ENCODE results near the gene ITGB6. TPM values are rescaled to one million over a fixed set of nuclear protein-coding genes. Genes with fewer than 3 reads are reported as not detected.

Gene ITGB6
- total and polyA plus RNA-seq, 2 of the 8 experiments (the other 6 are each of a cell fraction or from before 2014, with no cell fraction given) = not detected

- CTCF ChIA-PET (ENCODE audit: partially characterized antibody) = interaction anchor here (1.3 to 5.3 kb wide), 2 partner anchors 10 to 15 kb away, joined by 4 to 23 read pairs; no protein-coding TSS in a partner anchor
These were observed 24.4 kb upstream of the ITGB6 start for GRCh38 chr2:160224507-160224906.

More at GRCh38 chr2:160224507-160224906, 24.4 kb upstream of the ITGB6 start:
- no peaks in the 10 kb centered on the region for H3K23me2 ChIP-seq (ENCODE audit: low read depth, low read length)
- DNase-seq (ENCODE audit: low read depth in 1 of 2, low spot score in 2 of 2) (no peak), FAIRE-seq (no peak)
- no peak overlapping the region for H3K23ac ChIP-seq (ENCODE audit: insufficient read length)
- H3K79me2 ChIP-seq (ENCODE audit: control insufficient read depth in 1 of 2, insufficient read depth in 2 of 2, low read length in 2 of 2) = no peaks in the 10 kb centered on the region
- H2BK12ac ChIP-seq (ENCODE audit: low read depth, low read length) = no peak overlapping the region
- no peak overlapping the region for H4K5ac ChIP-seq (ENCODE audit: insufficient read length, low read depth, low read length)
- H2BK20ac ChIP-seq (ENCODE audit: low read length) = no peak overlapping the region
- H4K20me1 ChIP-seq (replicated peaks in 1 of 2; ENCODE audit: control insufficient read depth in 1 of 2, insufficient read depth in 2 of 2, low read length in 2 of 2) = no peaks in the 10 kb centered on the region
- no peak overlapping the region for H4K8ac ChIP-seq (ENCODE audit: extremely low read depth, insufficient read depth, low read length)
- H2AK5ac ChIP-seq (ENCODE audit: low read depth, low read length) = no peak overlapping the region
- H3K9me3 ChIP-seq (ENCODE audit: insufficient read depth in 2 of 2, low read depth in 1 of 2, low read length in 1 of 2) = no peaks in the 10 kb centered on the region
- H3K14ac ChIP-seq (ENCODE audit: insufficient read length) = no peak overlapping the region
- no peak overlapping the region for H4K91ac ChIP-seq (replicated peaks; ENCODE audit: insufficient read length, low read length)
- no peak overlapping the region for H3K9ac ChIP-seq (replicated peaks in 1 of 4; ENCODE audit: extremely low read depth in 1 of 4, low read depth in 3 of 4, low read length in 3 of 4)
- H2BK120ac ChIP-seq (replicated peaks; ENCODE audit: low read depth, low read length) = no peak overlapping the region
- peaks cover 0 to 5% (median 5%) of the 10 kb centered on the region in 4 experiments; a peak in 3 of 7 replicates for H3K4me1 ChIP-seq (replicated peaks in 1 of 4; ENCODE audit: control insufficient read depth in 3 of 4, insufficient read depth in 4 of 4, low read length in 3 of 4)
- H3K27ac ChIP-seq (ENCODE audit: low read depth, low read length) = no peak overlapping the region
- no peak overlapping the region for H2BK5ac ChIP-seq (ENCODE audit: low read depth, low read length)
- no peak overlapping the region for H3K4me3 ChIP-seq (ENCODE audit: extremely low read depth in 1 of 4, insufficient read depth in 2 of 4, low read depth in 3 of 4, low read length in 4 of 4)
- no peak overlapping the region for H3K56ac ChIP-seq (replicated peaks; ENCODE audit: insufficient read length, low read depth, low read length)
- POLR2A ChIA-PET (ENCODE audit: partially characterized antibody) = no interaction called here
- no peaks in the 10 kb centered on the region for H3K36me3 ChIP-seq (ENCODE audit: control insufficient read depth in 2 of 4, insufficient read depth in 4 of 4, low read length in 3 of 4)
- H3K79me1 ChIP-seq (ENCODE audit: low read depth, low read length) = no peaks in the 10 kb centered on the region
- no peak overlapping the region for H3K18ac ChIP-seq (ENCODE audit: extremely low read depth, low read length)
- H3K27me3 ChIP-seq (replicated peaks in 1 of 4; ENCODE audit: control insufficient read depth in 3 of 4, extremely low read depth in 1 of 4, insufficient read depth in 3 of 4, low read length in 3 of 4) = no peaks in the 10 kb centered on the region
- H2AFZ ChIP-seq (ENCODE audit: low read length) = no peak overlapping the region
- H3K4me2 ChIP-seq (ENCODE audit: insufficient read depth in 1 of 2, low read depth in 2 of 2, low read length in 2 of 2) = no peak overlapping the region
- no peak overlapping the region for H2BK15ac ChIP-seq (ENCODE audit: low read length)
- WGBS, 2 experiments (ENCODE audit: extremely low coverage in 1 of 2, insufficient coverage in 1 of 2, insufficient read length in 1 of 2, insufficient replicate concordance in 2 of 2, low coverage in 1 of 2, low lambda C conversion rate in 2 of 2, missing lambda C conversion rate in 1 of 2) = 84% methylated on average over 3 of the region's 3 CpGs; no CpG with 5 or more reads in 1 of the 2 experiments
- H3K4ac ChIP-seq (replicated peaks; ENCODE audit: insufficient read length, low read depth, low read length) = no peak overlapping the region

All from H1 (cell line).